Measurements from ENCODE around the gene SLC15A5. TPM values are rescaled to one million over a fixed set of nuclear protein-coding genes. Genes with fewer than 3 reads are reported as not detected.

SLC15A5 gene
- total RNA-seq, 1 donor from 2014 or later, result not detected

- H3K27ac Mint-ChIP-seq (ENCODE audit: unreplicated experiment), result no peak overlapping the region
These were observed 6.4 kb downstream of the SLC15A5 start for GRCh38 chr12:16271062-16271461.

GRCh38 chr12:16269946-16270345, 7.5 kb downstream of the SLC15A5 start:
- H3K4me3 Mint-ChIP-seq (ENCODE audit: unreplicated experiment), result no peak overlapping the region
- H3K4me1 Mint-ChIP-seq (ENCODE audit: low read depth, unreplicated experiment), result no peaks in the 10 kb centered on the region
- no peak overlapping the region for H3K27ac Mint-ChIP-seq (ENCODE audit: unreplicated experiment)
- no peak for TF ChIP-seq CTCF (IDR thresholded peaks at IDR 0.05; ENCODE audit: partially characterized antibody, unreplicated experiment)
- no peaks in the 10 kb centered on the region for H3K27me3 Mint-ChIP-seq (ENCODE audit: unreplicated experiment)
- no peaks in the 10 kb centered on the region for H3K9me3 Mint-ChIP-seq (ENCODE audit: unreplicated experiment)
- no peaks in the 10 kb centered on the region for H3K36me3 Mint-ChIP-seq (ENCODE audit: unreplicated experiment)
- DNase-seq, result no peak

More at GRCh38 chr12:16271062-16271461, 6.4 kb downstream of the SLC15A5 start:
- no peaks in the 10 kb centered on the region for H3K4me1 Mint-ChIP-seq (ENCODE audit: low read depth, unreplicated experiment)
- H3K36me3 Mint-ChIP-seq (ENCODE audit: unreplicated experiment), result no peaks in the 10 kb centered on the region
- no peak overlapping the region for H3K4me3 Mint-ChIP-seq (ENCODE audit: unreplicated experiment)
- no peak for TF ChIP-seq CTCF (IDR thresholded peaks at IDR 0.05; ENCODE audit: partially characterized antibody, unreplicated experiment)
- no peaks in the 10 kb centered on the region for H3K27me3 Mint-ChIP-seq (ENCODE audit: unreplicated experiment)
- no peaks in the 10 kb centered on the region for H3K9me3 Mint-ChIP-seq (ENCODE audit: unreplicated experiment)
- DNase-seq, result no peak

GRCh38 chr12:16266085-16266484, 11.4 kb downstream of the SLC15A5 start:
- H3K36me3 Mint-ChIP-seq (ENCODE audit: unreplicated experiment), result peaks cover 6% of the 10 kb centered on the region
- H3K27ac Mint-ChIP-seq (ENCODE audit: unreplicated experiment), result no peak overlapping the region
- H3K9me3 Mint-ChIP-seq (ENCODE audit: unreplicated experiment), result no peaks in the 10 kb centered on the region
- DNase-seq, result no peak
- H3K27me3 Mint-ChIP-seq (ENCODE audit: unreplicated experiment), result peaks cover 2% of the 10 kb centered on the region
- no peak for TF ChIP-seq CTCF (IDR thresholded peaks at IDR 0.05; ENCODE audit: partially characterized antibody, unreplicated experiment)
- H3K4me3 Mint-ChIP-seq (ENCODE audit: unreplicated experiment), result no peak overlapping the region
- H3K4me1 Mint-ChIP-seq (ENCODE audit: low read depth, unreplicated experiment), result no peaks in the 10 kb centered on the region

- Mint-ChIP-seq H3K36me3 (ENCODE audit: unreplicated experiment) (peaks cover 6% of the 10 kb centered on the region), H3K27me3 (ENCODE audit: unreplicated experiment) (peaks cover 2% of the 10 kb centered on the region), H3K9me3 (ENCODE audit: unreplicated experiment) (no peaks in the 10 kb centered on the region), H3K4me3 (ENCODE audit: unreplicated experiment) (no peak overlapping the region), H3K4me1 (ENCODE audit: low read depth, unreplicated experiment) (no peaks in the 10 kb centered on the region), H3K27ac (ENCODE audit: unreplicated experiment) (no peak overlapping the region)
- TF ChIP-seq CTCF (IDR thresholded peaks at IDR 0.05; ENCODE audit: partially characterized antibody, unreplicated experiment), result no peak
- no peak for DNase-seq
These were observed 15.5 kb downstream of the SLC15A5 start for GRCh38 chr12:16261944-16262475.

- Mint-ChIP-seq H3K4me1 (ENCODE audit: low read depth, unreplicated experiment) (no peaks in the 10 kb centered on the region), H3K27ac (ENCODE audit: unreplicated experiment) (no peak overlapping the region), H3K36me3 (ENCODE audit: unreplicated experiment) (peaks cover 6% of the 10 kb centered on the region), H3K27me3 (ENCODE audit: unreplicated experiment) (peaks cover 2% of the 10 kb centered on the region), H3K9me3 (ENCODE audit: unreplicated experiment) (no peaks in the 10 kb centered on the region), H3K4me3 (ENCODE audit: unreplicated experiment) (no peak overlapping the region)
- no peak for DNase-seq
- no peak for TF ChIP-seq CTCF (IDR thresholded peaks at IDR 0.05; ENCODE audit: partially characterized antibody, unreplicated experiment)
These were observed 17.3 kb downstream of the SLC15A5 start for GRCh38 chr12:16260206-16260605.

Data from glutamatergic neuron (in vitro differentiated cells).